Kidney epithelial cell (primary cell): ENCODE measurements around the gene DNAL1. TPM values are rescaled to one million over a fixed set of nuclear protein-coding genes. Genes with fewer than 3 reads are reported as not detected.

ENCODE experiments used
- DNase-seq: peaks from one replicate; pipeline ENCODE4 v3.0.0-alpha.2; 2010; ENCODE audit warnings: low read depth
- H3K27me3 ChIP-seq: 2 replicates; pipeline ENCODE4 v1.6.0; 2011; ENCODE audit warnings: low read length; ENCODE audit not compliant: control insufficient read depth, insufficient read depth
- H3K36me3 ChIP-seq: 2 replicates; pipeline ENCODE4 v1.5.1; 2011; ENCODE audit warnings: low read length; ENCODE audit not compliant: control insufficient read depth, insufficient read depth
- H3K4me3 ChIP-seq: 2 replicates; pipeline ENCODE4 v1.5.1; 2011; ENCODE audit warnings: low read depth, mild to moderate bottlenecking, control low read depth, low read length
- total RNA-seq: library from RNA; depleted of rRNA; stranded (reverse); fragments of >200 nt; gene quantifications from 2 replicates; pipeline ENCODE4 v1.2.3, GENCODE V29; 2015
- TF ChIP-seq, protein P1 (sequence below): IDR thresholded peaks from 2 replicates; pipeline ENCODE4 v1.5.1; 2011; ENCODE audit warnings: mild to moderate bottlenecking, moderate library complexity, low read length, control low read depth, inconsistent platforms; ENCODE audit not compliant: insufficient read depth, poor library complexity, severe bottlenecking

DNAL1 gene
- total RNA-seq, 1 donor from 2014 or later = 19.3 TPM

DNA sequence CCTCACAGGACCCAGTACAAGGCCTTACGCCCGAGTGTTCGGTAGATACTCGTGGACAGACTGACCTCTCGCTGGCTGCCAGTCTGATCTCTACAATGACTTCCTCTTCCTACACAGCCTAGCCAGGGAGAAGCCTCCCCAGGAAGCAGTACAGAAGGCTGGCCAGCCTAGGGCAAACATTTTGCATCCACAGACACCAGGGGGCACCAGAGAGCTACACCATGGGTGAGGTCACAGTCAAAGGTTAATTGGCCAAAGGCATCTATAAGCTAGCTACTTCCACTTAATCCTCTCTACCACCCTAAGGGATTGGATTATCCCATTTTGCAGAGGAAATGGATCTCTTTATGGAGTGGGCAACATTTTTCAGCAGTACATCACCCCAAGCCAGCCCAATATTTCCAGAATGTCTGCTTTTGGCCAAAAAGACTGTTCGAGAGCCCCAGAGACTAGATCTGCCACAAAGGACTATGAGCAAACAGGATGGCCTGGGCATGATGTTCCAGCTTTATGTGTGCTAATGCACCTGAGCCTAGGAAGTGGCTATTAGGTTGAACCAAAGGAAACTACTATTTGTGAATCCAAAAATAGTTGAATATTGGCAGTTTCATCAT lies 84.0 kb downstream of the DNAL1 start:
- H3K4me3 ChIP-seq = no peak overlapping the region
- peaks cover 12% of the 10 kb centered on the region for H3K36me3 ChIP-seq
- TF ChIP-seq, protein P1, sequence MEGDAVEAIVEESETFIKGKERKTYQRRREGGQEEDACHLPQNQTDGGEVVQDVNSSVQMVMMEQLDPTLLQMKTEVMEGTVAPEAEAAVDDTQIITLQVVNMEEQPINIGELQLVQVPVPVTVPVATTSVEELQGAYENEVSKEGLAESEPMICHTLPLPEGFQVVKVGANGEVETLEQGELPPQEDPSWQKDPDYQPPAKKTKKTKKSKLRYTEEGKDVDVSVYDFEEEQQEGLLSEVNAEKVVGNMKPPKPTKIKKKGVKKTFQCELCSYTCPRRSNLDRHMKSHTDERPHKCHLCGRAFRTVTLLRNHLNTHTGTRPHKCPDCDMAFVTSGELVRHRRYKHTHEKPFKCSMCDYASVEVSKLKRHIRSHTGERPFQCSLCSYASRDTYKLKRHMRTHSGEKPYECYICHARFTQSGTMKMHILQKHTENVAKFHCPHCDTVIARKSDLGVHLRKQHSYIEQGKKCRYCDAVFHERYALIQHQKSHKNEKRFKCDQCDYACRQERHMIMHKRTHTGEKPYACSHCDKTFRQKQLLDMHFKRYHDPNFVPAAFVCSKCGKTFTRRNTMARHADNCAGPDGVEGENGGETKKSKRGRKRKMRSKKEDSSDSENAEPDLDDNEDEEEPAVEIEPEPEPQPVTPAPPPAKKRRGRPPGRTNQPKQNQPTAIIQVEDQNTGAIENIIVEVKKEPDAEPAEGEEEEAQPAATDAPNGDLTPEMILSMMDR = peak; percentile 91
- no peak for DNase-seq
- no peaks in the 10 kb centered on the region for H3K27me3 ChIP-seq

DNA sequence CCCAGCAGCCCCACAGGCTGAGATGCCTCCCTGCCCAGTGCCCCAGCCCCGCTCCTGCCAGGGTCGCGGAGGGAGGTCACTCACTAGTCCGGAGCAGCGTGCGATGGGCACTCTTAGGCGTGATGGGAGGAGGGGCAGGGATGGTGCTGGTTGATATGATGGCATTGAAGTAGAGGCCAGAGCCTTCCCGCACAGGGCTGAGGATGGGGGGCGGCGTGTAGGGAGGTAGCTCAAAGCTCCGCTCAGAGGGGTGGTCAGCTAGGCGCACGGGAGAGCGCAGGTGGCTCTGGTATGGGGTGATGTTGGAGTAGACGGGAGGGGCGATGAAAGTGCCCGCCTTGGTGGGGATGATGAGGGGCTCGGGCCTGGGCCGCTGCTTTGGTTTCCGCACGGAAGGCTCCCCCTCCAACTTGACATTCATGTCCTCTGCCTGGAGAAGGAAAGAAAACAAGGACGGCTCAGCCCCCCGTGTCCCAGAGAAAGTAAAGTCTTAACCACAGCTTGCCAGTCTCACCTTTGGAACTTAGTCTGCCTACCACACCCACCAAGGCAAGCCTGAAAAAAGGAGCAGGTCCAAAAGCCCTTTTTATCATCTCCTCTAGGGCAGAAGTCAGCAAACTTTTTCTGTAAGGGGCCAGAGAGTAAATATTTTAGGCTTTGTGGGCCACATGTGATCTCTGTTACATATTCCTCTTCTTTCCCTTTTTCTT lies 84.9 kb downstream of the DNAL1 start:
- peaks cover 11% of the 10 kb centered on the region for H3K36me3 ChIP-seq
- DNase-seq = no peak
- TF ChIP-seq, protein P1 = no peak
- H3K4me3 ChIP-seq = no peak overlapping the region
- no peaks in the 10 kb centered on the region for H3K27me3 ChIP-seq

DNA sequence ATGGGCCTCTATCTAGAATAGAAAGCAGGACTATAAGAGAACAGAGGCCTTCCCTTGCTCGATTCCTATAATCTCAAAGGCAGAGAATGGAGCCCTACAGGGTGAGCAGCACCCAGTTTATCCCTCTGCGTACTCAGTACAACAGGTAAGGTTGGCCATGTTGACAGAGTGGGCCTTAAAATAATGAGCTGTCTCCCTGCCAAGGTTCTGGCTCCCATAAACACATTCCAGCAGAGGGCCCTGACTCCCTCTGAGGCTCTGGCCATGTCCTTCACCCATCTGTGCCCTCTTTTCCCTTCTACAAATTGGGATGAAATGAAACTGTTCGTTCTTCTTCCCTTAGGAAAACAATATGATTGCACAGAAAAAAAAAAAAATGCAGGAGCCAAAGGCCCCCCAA lies 86.3 kb downstream of the DNAL1 start:
- Histone ChIP-seq H3K27me3 (no peaks in the 10 kb centered on the region), H3K36me3 (peaks cover 11% of the 10 kb centered on the region), H3K4me3 (no peak overlapping the region)
- TF ChIP-seq, protein P1 = no peak
- DNase-seq = no peak

DNA sequence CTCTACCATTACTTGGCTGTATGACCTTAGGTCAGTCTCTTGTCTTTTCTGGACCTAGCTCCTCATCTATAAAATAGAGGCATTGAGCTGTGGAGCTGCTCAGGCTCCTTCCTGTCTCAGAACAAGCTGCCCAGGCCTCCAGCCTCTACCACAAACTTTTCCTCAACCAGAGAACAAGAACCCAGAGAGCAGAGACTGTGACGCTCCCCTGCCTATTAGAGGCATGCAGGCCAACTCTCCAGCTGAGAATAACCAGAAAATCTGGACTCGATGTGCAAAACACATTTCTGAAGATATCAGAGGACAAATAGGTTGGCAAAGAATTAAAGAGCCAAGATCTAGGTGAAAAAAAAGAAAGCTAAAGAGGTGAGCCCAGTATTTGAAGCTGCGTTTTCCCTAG lies 87.2 kb downstream of the DNAL1 start:
- H3K36me3 ChIP-seq = peaks cover 9% of the 10 kb centered on the region
- DNase-seq = no peak
- H3K27me3 ChIP-seq = no peaks in the 10 kb centered on the region
- H3K4me3 ChIP-seq = no peak overlapping the region
- TF ChIP-seq, protein P1 = no peak

DNA sequence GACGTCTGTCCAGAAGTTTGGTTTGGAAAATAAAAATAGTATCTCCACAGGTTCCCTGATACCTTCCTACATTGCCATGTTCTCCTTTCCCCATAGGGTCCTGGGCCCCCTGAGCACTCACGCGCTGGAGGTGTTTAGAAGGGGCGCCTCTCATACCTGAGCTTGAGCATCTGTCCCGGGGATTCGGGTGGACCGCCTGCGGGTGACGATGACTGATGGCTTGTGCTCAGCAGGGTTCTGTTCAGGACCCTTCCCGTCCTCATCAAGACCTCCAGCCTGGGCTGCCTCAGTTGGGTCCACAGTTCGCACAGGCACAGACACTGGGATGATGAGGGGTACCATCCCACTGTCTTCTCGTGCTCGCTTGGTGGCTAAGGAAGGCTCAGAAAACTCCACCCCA lies 92.1 kb downstream of the DNAL1 start:
- no peak overlapping the region for H3K4me3 ChIP-seq
- DNase-seq = no peak
- peaks cover 3% of the 10 kb centered on the region for H3K36me3 ChIP-seq
- H3K27me3 ChIP-seq = no peaks in the 10 kb centered on the region
- TF ChIP-seq, protein P1 = no peak
